Omental fat pad (tissue), 4 donors: ENCODE results near the gene PHRF1. TPM values are rescaled to one million over a fixed set of nuclear protein-coding genes. Genes with fewer than 3 reads are reported as not detected.

Experiments used
- ATAC-seq: fragments of 150-250 bp; one replicate; pipeline ENCODE4 v1.9.1; 2016; ENCODE audit warnings: mild to moderate bottlenecking, moderate library complexity; ENCODE audit not compliant: low FRiP score
- DNase-seq: peaks from one replicate; pipeline ENCODE4 v3.0.0-alpha.2; 2019; ENCODE audit warnings: low spot score
- total RNA-seq, 4 donors: library from RNA; depleted of rRNA; stranded (reverse); fragments of >200 nt; gene quantifications; one replicate each; pipeline ENCODE4 v1.1.0, GENCODE V29; 2016
- TF ChIP-seq, protein P1 (sequence below), 3 donors: fragments of 450-650 bp; IDR thresholded peaks; one replicate each; pipeline ENCODE4 v1.5.1; 2016 to 2017; ENCODE audit warnings: antibody characterized with exemption in 3 of 3, mild to moderate bottlenecking in 3 of 3, moderate library complexity in 2 of 3

The PHRF1 gene
- total RNA-seq, 4 donors from 2014 or later, result 14.7 to 34.9 (median 22.4) TPM

DNA sequence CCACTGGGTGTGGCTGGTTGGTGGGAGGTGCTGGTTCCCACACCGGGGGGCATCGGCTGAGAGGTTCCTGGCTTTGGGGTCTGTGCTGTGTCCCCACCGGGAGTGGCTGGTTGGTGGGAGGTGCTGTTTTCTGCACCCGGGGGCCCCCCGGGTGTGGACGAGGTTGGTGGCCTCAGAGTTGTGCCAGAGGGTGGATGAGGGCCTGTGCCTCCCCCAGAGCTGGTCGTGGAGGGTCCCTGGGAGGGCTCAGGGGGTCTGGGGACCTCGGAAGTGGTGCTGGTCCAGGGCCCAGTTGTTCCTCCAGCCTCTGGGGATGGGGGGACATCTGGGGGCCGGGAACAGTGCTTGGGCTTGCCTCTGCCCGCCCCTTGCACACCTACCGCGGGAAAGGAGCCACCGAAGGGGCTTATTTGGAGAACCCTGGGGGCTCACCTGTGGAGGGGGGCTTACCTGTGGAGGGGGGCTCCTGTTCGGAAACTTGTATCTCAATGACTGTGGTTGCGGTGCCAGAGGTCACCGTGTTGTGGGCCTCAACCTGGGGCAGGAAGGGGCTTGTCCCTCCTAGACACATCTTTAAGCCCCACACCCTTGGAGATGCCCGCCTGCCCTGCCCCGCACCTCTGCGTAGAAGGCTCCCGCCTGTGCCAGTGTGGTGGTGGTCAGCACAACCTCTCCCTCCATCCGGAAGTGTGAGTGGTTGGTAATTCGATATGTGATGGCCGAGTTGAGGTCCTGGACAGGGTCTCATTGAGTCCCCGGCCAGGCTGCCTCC, 42.8 kb downstream of the PHRF1 start:
- no peak for ATAC-seq
- DNase-seq, result no peak
- TF ChIP-seq, protein P1, sequence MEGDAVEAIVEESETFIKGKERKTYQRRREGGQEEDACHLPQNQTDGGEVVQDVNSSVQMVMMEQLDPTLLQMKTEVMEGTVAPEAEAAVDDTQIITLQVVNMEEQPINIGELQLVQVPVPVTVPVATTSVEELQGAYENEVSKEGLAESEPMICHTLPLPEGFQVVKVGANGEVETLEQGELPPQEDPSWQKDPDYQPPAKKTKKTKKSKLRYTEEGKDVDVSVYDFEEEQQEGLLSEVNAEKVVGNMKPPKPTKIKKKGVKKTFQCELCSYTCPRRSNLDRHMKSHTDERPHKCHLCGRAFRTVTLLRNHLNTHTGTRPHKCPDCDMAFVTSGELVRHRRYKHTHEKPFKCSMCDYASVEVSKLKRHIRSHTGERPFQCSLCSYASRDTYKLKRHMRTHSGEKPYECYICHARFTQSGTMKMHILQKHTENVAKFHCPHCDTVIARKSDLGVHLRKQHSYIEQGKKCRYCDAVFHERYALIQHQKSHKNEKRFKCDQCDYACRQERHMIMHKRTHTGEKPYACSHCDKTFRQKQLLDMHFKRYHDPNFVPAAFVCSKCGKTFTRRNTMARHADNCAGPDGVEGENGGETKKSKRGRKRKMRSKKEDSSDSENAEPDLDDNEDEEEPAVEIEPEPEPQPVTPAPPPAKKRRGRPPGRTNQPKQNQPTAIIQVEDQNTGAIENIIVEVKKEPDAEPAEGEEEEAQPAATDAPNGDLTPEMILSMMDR (IDR thresholded peaks at IDR 0.05), result no peak

DNA sequence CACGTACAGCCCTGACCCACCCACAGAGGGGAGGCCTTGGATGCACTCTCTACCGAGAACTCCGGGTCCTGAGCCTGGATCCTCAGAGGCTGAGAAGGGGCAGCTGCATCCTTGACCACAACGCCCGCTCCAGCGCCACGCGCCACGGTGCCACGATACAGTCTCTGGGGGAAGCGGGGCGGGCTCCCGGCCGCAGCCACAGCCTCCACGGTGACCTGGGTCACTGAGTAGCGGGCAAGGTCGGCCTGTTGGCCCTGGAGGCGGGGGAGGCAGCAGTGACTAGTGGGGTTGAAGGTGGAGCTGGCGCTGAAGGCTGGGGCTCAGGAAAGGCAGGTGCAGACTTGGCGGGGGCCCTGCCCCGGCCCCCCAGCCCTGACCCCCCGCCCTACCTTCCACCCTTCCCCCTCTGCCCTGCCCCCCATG, 43.4 kb downstream of the PHRF1 start:
- ATAC-seq (no peak), DNase-seq (no peak)
- TF ChIP-seq, protein P1 (IDR thresholded peaks at IDR 0.05), result no peak

DNA sequence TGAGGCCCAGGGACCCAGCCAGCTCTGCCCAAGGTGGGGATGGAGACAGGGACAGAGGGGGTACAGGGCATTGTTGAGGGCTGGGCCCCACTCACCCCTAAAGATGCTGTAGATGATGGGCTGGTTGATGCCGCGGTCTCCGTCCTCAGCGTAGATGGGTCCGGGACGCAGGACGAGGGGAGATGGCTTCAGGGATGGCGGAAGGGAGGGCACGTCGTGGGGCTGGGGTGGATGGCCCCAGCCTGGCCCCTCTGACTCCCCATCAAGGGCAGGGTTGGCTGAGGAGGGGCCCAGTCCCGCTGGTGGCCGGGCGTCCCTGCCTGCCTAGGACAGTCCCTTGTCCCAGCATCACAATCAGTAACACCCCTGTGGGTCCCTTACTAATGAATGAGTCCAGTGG, 43.9 kb downstream of the PHRF1 start:
- no peak for ATAC-seq
- TF ChIP-seq, protein P1 (IDR thresholded peaks at IDR 0.05), result no peak
- DNase-seq, result no peak

DNA sequence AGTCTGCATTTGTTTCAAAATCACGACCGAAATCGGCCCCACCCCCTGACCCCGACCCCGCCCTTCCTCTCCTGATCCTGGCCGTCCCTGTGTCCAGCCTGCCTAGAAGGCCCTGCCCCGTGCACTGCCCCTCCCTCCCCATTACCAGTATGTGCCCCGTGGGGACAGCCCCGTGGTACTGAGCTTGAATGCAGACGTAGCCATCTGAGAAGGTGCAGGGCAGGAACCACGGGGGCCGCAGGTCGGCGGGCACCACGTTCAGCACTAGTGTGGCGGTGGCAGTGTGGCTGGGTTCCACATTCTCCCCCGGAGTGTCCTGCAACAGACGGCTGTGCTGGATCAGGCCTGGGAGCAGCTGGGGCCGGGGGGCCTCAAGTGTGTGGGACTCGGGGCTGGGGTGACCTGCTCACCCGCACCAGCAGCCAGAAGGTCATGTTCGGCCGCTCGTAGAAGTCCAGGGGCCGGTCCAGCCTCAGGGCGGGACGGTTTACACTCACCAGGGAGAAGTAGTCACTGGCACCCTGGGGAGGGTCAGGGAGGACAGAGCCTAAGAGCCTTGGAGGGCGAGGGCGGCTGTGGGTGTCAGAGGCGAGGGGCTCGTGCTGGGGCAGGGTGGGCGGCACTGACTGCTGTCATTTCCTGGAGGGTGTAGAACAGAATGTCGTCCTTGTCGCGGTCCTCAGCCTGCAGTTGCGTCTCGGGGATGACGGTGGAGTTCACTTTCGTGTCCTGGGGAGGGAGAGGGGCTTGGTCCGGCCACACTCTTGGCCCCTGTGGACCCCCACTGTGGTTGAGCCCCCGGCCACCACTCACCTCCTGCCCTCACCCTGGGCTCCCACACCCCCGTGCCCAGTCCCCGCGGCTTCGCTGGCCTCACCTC, 44.9 kb downstream of the PHRF1 start:
- no peak for ATAC-seq
- TF ChIP-seq, protein P1 (IDR thresholded peaks at IDR 0.05), result no peak
- no peak for DNase-seq

DNA sequence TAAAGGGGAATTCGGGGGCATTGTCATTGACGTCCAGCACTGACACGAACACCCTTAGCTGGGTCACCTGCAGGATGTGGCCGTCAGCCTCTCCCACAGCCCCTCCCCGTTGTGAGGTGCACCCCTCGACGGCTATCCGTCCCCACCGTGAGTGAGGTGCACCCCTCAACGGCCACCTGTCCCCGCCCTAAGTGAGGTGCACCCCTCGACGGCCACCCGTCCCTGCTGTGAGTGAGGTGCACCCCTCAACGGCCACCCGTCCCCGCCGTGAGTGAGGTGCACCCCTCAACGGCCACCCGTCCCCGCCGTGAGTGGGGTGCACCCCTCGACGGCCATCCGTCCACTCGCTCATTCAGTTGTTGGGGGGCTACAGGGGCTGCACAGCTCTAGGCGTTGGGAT, 45.6 kb downstream of the PHRF1 start:
- ATAC-seq (no peak), DNase-seq (no peak)
- TF ChIP-seq, protein P1 (IDR thresholded peaks at IDR 0.05), result no peak

DNA sequence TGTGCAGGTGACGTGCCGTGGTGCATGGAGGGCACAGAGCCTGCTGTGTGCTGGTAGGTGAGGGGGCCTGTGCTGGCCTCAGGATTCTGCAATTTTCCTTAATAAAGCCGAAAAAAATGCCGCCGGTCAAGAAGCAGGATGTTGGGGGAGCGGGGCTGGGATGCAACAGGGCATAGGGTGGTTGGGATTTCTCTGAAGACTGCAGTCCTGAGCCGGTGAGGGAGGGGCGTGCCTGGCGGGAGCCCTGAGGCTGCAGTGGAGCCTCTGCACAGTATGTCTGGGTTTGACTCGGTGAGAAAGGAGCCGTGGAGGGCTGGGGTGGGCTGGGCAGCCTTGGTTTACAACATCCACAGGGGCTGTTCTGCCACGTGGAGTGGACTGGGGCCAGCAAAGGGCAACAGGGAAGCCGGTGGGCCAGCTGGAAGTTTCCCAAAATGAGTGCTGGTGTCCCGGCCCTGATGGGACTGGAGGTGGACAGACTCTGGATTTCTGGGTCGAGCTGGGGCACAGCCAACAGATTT, 47.1 kb downstream of the PHRF1 start:
- TF ChIP-seq, protein P1 (IDR thresholded peaks at IDR 0.05), result no peak
- no peak for DNase-seq
- ATAC-seq, result no peak
